Activated gamma-delta T cell treated with anti-CD3 and anti-CD28 coated beads, Interleukin-2, amount 50 U/mL, for 16 hours (primary cell): Measurements from ENCODE around the gene ZNF804A.
"Not testable (repeated sequence)": the region's sequence is repeated elsewhere in the genome, so short reads cannot be mapped to it uniquely, and the experiment has no call there.

Experiments
- DNase-seq: peaks from one replicate; pipeline ENCODE4 v3.0.0-alpha.2; 2020; ENCODE audit warnings: low read depth

Gene ZNF804A

DNA sequence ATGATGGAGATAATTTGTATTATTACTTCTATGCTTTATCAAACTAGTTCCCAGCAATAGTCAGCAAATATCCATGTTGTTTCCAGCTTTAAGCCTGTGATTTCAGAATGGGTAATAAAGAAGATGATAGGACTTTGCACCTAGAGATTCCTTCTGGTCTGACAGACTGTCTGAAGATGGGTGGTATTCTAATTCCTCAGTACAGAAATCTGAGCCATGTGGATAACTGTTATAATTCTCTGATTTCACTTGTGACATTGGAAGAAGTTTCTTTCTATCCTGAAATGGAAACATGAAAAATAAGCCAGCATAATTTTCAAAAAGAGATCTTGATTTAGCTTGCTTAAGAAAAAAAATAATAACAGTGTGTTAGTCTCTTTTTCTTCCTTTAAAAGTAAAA, 130.1 kb downstream of the ZNF804A start:
- DNase-seq = no peak

DNA sequence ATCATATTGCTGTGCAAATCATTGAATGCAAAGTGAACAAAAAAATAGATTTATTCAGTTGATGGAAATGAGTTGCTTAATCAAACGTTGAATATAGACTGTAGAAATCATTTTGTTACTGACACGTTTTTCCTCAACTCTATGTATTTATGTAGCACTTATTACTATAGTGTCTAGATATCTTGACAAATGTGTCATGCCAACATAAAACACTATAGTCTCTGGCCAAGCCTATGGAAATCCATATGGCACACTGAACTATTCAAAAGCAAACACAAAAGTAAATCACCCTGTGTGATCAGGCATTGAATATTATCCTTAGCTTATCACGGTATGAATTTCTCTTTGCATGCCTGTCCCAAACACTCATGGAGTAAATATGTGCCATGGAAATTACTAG, 131.3 kb downstream of the ZNF804A start:
- DNase-seq = no peak

- DNase-seq = no peak
These were observed 132.0 kb downstream of the ZNF804A start for GRCh38 chr2:184730288-184730687.

GRCh38 chr2:184734338-184734737, 136.0 kb downstream of the ZNF804A start:
- no peak for DNase-seq

GRCh38 chr2:184735611-184736010, 137.3 kb downstream of the ZNF804A start:
- DNase-seq = no peak

DNA sequence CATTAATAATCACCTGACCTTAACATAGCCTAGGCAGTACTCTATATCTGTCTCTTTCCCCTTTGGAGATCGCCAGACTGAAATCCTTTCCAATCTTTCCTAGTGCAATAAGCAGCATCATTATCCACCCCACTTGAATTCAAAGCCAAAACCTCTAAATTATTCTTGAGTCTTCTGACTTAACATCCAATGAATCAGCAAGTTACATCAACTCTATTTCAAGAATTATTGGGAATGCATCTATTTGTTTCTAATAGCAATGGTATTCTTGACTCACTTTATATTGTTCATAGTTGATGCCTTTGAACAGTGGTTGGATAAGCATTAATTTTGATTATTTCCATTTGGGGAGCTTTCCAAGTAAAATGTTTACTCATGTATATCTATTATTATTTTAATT, 144.8 kb downstream of the ZNF804A start:
- no peak for DNase-seq

DNA sequence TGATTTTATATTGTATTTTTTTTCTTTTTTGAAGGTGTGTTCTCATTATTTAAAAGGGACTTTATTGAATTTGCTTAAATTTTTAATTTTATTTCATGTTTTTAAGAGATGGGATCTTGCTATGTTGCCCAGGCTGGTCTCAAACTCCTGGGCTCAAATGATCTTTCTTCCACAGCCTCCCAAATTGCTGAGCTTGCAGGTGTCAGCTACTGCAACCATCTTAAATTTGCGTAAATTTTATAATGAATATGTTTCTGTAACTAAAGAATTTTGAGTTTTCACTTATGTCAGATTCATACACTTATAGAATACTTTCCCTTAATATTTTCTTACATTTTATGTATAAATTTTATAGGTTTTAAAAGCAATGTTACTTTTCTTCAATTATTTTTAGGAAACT, 157.8 kb downstream of the ZNF804A start:
- no peak for DNase-seq

DNA sequence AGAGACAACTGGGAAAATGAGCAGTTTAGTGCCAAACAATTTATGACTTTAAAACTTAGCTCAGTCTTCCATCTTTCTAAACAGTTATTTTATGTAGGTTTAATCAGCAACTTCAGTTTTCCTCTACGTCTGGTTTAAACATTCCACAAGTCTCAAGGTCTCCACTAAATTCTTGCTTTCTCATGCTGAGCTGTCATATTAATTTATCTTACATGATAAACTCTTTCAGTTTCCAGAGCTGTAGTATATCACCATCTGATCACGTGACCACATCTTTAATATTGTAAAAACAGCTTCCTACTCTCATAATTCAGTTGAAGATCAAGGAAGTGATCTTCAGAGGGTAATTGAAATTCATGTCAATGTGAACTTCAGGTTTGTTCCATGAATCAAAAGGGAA, 158.6 kb downstream of the ZNF804A start:
- DNase-seq = no peak

DNA sequence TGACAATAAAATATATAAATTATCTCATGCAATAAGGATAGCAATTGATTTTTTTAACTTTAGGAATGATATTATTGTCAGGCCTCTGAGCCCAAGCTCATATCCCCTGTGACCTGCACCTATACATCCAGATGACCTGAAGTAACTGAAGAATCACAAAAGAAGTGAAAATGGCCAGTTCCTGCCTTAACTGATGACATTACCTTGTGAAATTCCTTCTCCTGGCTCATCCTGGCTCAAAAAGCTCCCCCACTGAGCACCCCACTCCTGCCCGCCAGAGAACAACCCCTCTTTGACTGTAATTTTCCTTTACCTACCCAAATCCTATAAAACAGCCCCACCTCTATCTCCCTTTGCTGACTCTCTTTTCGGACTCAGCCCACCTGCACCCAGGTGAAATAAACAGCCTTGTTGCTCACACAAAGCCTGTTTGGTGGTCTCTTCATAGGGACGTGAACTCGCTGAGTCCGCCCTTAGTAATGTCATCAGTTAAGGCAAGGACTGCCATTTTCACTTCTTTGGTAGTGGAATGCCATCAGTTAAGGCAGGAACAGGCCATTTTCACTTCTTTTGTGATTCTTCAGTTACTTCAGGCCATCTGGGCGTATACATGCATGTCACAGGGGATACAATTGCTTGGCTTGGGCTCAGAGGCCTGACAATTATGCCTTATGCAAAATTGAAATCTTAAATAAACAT, 161.4 kb downstream of the ZNF804A start:
- DNase-seq = not testable (repeated sequence)

- DNase-seq = no peak
These were observed 162.6 kb downstream of the ZNF804A start for GRCh38 chr2:184760931-184761330.

DNA sequence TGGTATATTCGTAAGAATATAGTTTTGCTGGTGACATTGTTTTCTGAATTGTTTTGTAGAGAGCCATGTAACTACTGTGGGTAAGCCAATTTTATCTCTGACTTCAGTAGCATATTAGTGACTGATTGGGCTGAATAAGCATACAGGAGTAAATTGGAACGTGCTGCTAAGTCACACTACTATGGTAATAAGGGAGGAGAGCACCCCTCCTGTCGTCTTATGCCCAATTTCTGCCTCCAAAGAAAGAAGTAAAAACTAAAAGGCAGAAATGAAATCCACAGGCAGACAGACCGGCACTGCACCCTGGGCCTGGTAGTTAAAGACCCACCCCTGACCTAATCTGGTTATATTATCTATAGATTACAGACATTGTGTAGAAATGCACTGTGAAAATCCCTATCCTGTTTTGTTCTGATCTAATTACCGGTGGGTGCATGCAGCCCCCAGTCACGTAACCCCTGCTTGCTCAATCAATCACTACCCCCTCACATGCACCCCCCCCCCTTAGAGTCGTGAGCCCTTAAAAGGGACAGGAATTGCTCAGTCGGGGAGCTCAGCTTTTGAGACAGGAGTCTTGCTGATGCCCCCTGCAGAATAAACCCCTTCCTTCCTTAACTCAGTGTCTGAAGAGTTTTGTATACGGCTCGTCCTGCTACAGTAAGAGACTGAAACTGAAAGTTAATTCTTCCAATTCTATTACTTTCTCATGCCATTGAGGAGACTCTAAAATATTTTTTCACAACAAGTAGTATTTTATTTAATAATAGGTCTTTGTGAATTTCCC, 167.0 kb downstream of the ZNF804A start:
- no peak for DNase-seq

DNA sequence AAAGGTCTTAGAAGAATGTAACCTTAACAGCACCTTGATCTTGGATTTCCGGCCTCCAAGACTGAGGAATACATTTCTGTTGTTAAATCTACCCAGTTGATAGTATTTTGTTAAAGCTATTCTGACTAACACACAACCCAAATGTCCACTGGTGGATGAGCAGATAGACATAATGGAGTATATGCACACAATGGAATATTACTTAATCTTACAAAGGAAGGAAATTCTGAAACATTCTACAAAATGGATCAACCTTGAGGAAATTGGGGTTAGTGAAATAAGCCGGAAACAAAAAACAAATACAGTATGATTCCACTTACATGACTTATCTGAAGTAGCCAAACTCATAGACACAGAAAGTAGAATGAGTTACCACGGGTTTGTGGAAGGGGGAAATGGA, 168.7 kb downstream of the ZNF804A start:
- no peak for DNase-seq

DNA sequence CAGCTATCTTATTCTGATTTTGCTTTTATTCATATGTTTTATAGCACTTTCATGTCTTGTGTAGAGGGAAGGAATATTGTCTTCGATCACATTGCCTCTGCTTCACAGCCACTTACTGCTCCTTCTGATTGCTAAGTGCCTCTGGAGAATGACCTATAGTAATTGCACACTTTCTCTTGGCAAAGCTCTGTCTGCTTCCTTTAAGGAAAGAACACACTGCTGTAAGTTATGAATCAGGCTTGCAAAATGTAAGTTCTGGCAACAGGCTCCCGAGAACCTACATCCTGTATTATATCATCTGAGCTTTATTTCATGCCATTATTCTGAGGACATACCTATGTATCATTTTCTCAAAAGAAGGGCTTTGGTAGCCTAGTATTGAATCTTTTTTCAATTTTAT, 170.7 kb downstream of the ZNF804A start:
- DNase-seq = no peak

GRCh38 chr2:184769686-184770085, 171.4 kb downstream of the ZNF804A start:
- DNase-seq = no peak

DNA sequence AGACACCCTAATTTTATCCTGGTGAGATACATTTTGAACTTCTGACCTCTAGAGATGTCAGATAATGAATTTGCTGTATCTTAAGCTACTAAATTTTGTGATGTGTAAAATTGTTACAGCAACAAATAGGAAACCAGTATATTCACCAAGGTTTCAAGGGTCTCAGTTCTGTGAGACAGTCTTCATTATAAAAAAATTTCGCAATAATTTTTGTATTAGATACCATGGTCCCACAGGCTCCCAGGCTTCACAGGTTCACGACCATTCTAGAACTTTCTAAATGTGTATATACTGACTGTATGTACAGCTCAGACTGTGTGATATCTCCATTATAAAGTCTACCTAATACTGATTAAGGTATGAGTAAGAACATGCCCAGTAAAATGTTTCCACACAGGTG, 181.4 kb downstream of the ZNF804A start:
- no peak for DNase-seq

GRCh38 chr2:184780384-184780783, 182.1 kb downstream of the ZNF804A start:
- no peak for DNase-seq

- no peak for DNase-seq
These were observed 182.6 kb downstream of the ZNF804A start for GRCh38 chr2:184780944-184781343.

DNA sequence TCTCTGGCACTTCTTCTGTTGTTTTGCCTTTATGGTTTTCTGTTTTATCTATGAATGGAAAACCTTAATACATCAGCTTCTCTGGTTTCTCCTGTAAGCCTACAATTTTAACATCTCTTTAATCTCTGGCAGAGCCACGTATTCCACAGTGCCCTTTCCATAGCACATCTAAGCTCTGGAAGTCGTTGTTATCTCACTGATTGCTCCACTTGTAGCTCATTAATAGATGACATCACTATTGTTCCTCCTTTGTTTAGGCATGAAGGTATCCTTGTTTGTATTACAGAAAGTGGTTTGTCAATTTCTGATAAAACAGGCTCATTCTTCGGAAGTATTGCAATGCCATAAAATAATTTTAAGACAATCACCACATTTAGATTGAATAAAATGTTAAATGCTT, 185.2 kb downstream of the ZNF804A start:
- no peak for DNase-seq

DNA sequence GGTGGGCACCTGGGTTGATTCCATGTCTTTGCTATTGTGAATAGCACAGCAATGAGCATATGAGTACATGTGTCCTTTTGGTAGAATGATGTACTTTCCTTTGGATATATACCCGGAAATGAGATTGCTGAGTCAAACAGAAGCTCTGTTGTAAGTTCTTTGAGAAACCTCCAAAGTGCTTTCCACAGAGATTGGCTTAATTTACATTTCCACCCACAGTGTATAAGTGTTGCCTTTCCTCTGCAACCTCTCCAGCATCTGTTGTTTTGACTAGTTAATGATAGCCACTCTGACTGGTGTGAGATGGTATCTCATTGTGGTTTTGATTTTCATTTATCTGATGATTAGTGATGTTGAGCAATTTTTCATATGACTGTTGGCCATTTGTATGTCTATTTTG, 194.8 kb downstream of the ZNF804A start:
- DNase-seq = no peak

DNA sequence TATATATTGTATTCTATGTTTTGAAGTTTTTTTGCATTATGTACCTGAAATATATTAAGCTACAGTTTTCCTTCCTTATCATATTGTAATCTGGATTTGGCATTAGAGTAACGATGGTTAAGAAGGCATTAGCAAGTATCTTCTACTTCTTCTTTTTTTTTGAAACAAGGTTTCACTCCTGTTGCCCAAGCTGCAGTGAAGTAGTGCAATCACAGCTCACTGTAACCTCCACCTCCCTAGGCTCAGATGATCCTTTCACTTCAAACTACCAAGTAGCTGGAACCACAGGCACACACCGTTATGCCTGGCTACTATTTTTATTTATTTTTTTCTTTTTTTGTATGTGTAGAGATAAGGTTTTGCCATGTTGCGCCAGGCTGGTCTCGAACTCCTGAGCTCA, 201.1 kb downstream of the ZNF804A start:
- no peak for DNase-seq

- no peak for DNase-seq
These were observed 216.1 kb downstream of the ZNF804A start for GRCh38 chr2:184814421-184814820.

DNA sequence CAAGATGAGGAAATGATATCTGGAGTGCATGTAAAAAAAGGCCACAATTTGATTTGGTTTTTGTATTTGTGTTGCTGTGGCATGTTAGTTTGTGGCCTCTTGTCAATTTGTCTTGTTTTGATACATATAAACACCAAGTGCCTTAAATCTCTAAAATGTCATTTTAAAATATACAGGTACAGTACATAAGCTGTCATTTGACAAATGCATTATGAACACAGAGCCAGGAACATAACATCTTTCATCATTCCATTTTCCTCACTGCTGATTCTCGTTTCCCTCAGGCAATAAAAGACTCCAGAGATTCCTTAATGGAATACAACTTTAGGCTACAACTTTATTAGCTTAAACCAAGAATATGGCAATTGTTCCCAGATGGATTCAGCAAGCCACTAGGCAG, 217.5 kb downstream of the ZNF804A start:
- no peak for DNase-seq

DNA sequence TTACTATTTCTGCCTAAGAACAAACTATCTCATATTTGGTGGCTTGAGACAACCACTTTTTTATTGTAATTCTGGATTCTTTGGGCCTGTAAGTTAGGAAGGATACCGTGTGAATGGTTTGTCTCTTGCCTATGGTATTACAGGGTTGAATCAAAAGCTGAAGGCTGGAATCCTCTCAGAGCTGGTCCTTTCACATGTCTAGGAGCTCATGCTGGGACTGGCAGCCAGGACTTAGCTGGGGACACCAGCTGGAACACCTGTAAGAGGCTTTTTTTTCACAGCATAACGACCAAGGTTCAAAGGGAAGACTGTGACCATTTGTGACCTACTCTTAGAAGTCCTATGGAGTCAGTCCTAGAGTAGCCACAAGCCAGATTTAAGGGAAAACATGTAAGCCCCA, 226.3 kb downstream of the ZNF804A start:
- no peak for DNase-seq

DNA sequence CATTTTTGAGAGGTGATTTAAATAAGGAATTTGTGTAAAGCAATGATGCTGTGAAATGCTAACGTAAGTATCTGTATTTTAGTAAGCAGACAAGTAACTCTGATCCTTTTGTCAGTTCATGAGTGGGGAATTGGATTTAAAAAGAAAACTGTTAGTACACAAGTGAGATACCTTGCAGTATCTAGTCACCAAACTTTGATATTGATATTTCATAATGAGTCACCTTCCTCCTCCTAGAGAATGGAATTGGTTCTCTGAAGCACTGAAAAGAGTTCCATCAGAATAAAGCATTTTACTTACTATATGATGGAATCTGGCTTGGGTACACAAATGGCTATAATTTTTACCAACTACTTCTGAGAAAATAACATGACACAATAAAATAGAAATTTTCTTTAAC, 232.2 kb downstream of the ZNF804A start:
- no peak for DNase-seq
